Stimulated activated CD4-positive, alpha-beta T cell treated with anti-CD3 and anti-CD28 coated beads, Interleukin-4, amount 100 ng/mL, for 48 hours (primary cell): Measurements from ENCODE around the gene ATXN7L1.
"Not testable (repeated sequence)": the region's sequence is repeated elsewhere in the genome, so short reads cannot be mapped to it uniquely, and the experiment has no call there.

Experiments used
- DNase-seq, 2 donors: peaks; one replicate each; pipeline ENCODE4 v3.0.0-alpha.2; 2020; ENCODE audit warnings: low read depth in 2 of 2

The ATXN7L1 gene

GRCh38 chr7:105707381-105707780 is 169.0 kb downstream of the ATXN7L1 start:
- no peak for DNase-seq

- DNase-seq: no peak
These were observed 171.0 kb downstream of the ATXN7L1 start for GRCh38 chr7:105705427-105705826.

DNA sequence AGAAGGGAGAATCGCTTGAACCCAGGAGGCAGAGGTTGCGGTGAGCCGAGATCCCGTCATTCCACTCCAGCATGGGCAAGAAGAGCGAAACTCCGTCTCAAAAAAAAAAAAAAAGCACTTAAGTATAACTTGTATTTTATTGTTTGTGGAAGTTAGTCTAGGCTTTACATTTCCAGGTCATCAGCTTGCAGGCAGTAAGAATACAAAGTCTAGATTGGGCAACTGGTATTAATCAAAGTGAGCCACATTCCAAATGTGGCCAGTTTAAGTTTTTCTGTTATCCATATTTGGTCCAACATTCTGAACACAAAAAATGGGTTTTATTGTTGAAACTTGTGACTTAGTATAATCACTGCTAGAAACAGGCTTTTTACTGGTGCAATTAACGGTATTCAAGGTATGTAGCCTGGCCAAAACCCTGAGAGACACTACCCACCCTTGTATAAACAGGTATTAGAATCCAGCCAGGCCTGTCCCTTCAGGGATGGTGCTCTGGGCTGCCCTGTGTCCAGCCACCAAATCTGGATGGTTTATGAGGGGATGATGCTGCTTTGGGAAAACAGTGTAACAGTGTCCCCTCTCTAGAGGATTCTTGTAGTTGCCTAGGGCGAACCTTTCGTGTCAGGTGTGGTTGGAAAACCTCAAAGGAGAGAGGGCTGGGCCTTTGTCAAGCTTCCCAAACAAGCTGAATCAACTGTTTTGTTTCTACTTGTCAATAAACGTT is 173.0 kb downstream of the ATXN7L1 start:
- DNase-seq: no peak

- no peak for DNase-seq
These were observed 176.7 kb downstream of the ATXN7L1 start for GRCh38 chr7:105699568-105700236.

- DNase-seq: no peak
These were observed 177.9 kb downstream of the ATXN7L1 start for GRCh38 chr7:105698531-105698930.

GRCh38 chr7:105697753-105698152 is 178.6 kb downstream of the ATXN7L1 start:
- DNase-seq: no peak

- not testable (repeated sequence) for DNase-seq
These were observed 179.2 kb downstream of the ATXN7L1 start for GRCh38 chr7:105697169-105697568.

DNA sequence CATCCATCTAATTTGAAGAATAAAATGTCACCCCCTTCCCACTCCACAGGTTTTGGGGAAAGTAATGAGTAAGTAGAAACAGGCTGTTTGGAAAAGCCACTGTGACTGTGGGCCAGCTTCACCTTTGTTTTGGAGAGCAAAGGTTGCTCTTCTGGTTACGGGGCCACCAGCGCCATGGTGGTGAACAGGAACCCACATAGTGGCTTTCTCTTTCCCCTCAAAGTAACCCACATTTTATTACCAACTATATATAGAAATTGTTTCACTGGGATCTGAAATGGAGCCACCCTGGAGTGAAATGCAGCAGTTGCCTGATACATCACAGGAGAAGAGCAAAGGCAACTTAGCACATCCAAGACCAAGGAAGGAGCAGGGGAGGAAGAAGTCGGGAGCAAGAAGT is 182.8 kb downstream of the ATXN7L1 start:
- no peak for DNase-seq

GRCh38 chr7:105691680-105692564 is 184.5 kb downstream of the ATXN7L1 start:
- peak in 1 of 2 donors; percentile 19 for DNase-seq

DNA sequence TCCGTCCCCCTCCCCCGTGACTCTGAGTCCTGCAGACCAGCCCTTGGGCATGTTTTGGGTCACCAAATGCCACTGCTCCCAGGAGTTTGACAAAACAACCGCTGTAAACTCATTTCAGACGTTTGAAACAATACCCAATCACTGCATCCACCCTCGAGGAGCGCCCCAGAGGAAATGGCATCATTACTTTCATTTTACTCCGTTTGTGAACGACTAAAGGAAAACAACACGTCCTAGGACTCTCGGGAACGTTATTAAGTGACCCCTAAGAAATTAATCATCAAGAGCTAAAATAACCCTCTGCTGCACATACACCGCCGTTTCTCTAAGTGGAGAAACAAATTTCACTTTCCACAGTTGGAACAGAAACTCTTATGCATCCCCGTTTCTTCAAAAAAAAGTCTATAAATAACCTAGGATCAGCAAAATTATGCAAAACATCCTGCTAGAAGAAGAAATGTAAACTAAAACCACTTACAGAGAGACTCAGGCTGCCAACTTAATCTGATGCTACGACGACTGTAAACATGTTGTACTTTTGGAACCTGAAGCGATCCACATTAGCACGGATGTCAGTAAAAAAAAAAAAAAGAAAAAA is 185.2 kb downstream of the ATXN7L1 start:
- peak in 1 of 2 donors; percentile 23 for DNase-seq

DNA sequence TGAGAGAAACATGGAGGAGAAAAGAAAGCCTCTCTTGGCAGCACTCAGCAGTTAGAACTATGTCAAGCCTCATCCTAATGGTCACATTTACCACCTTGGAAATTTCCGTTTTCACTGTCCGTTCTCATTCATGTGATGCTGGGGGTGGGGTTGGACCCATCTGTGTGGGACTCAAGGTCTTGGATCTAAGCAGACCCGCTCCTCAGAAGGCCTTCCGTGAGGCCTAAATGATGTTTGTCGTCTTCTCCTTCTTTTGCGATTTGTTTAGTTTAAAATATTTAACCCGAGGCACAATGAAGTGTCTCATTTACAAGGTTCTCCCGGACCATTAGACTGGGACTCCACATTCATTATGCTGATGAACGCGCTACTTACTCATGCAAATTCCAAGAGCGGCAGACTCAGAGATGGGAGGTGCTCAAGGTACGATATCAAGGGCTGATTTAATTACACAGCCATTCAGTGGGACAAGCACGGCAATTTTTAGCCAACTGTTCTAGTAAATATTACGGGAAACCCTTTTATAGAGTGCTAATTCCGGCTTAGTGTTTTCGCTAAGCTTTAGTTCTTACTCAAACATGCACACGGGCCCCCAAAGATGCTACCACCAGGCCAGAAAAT is 186.0 kb downstream of the ATXN7L1 start:
- DNase-seq: no peak

GRCh38 chr7:105689067-105689819 is 187.2 kb downstream of the ATXN7L1 start:
- DNase-seq: no peak

- DNase-seq: no peak
These were observed 187.8 kb downstream of the ATXN7L1 start for GRCh38 chr7:105688617-105689016.

- DNase-seq: no peak
These were observed 191.2 kb downstream of the ATXN7L1 start for GRCh38 chr7:105685161-105685560.

- DNase-seq: no peak
These were observed 193.9 kb downstream of the ATXN7L1 start for GRCh38 chr7:105682341-105683060.

DNA sequence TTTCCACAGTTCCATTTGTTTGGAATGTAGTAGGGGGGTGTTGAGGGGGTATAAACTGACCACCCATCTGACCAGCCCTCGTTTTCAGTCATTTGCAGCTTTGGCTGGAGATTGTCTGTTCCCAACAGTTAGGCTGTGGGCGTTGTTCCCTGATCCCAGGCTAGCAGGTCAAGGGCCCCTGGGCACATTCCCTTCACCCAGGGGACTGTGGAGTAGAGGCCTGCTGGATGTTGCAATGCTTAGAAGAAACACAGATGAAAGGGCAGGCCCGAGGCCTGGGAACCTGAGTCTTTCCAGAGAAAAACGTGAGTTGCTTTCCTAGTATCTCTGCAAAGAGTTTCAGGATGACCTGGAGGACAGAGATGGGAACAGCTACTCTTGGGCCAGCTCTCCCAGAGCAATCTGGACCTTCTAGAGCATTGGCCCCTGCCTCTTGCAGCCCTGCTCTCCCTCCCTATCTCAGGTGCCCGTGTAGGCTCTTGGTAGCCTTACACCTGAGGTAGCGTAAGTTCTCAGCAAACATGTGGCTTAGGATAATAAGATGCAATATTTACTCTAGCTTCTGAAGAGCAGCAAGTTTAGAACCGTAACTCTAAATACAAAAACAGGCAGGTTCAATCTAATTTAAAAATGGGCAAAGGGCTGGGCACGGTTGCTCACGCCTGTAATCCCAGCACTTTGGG is 195.8 kb downstream of the ATXN7L1 start:
- DNase-seq: no peak

GRCh38 chr7:105678811-105679495 is 197.4 kb downstream of the ATXN7L1 start:
- DNase-seq: peak in 1 of 2 donors; percentile 23

- DNase-seq: peak in 1 of 2 donors; percentile 44
These were observed 198.4 kb downstream of the ATXN7L1 start for GRCh38 chr7:105677817-105678573.
